NT2/D1 (cell line): ENCODE data around the gene PVALB.

Source experiments
- SUZ12 ChIP-seq: IDR thresholded peaks from 2 replicates; pipeline ENCODE4 v1.6.1; 2011; ENCODE audit not compliant: insufficient read length, insufficient read depth; ENCODE audit errors: extremely low read depth
- YY1 ChIP-seq: IDR thresholded peaks from 2 replicates; pipeline ENCODE4 v1.6.1; 2011; ENCODE audit not compliant: insufficient read length, insufficient read depth

- TF ChIP-seq YY1 = no peak
- TF ChIP-seq SUZ12 = no peak
Measured at GRCh38 chr22:36758792-36759271, 58.0 kb downstream of the PVALB start.
